Lower leg skin (tissue), 3 donors: ENCODE data around the gene NFX1.
"Not testable (repeated sequence)": the region's sequence is repeated elsewhere in the genome, so short reads cannot be mapped to it uniquely, and the experiment has no call there.

Experiments used
- POLR2A ChIP-seq, 2 donors: fragments of 450-650 bp; IDR thresholded peaks; one replicate each; pipeline ENCODE4 v1.6.1; 2016 to 2017; ENCODE audit warnings: antibody characterized with exemption in 2 of 2, mild to moderate bottlenecking in 1 of 2, moderate library complexity in 1 of 2
- TF ChIP-seq, protein P1 (sequence below), 3 donors: fragments of 450-650 bp; IDR thresholded peaks; one replicate each; pipeline ENCODE4 v1.5.1; 2016; ENCODE audit warnings: antibody characterized with exemption in 3 of 3, mild to moderate bottlenecking in 3 of 3, moderate library complexity in 2 of 3

DNA sequence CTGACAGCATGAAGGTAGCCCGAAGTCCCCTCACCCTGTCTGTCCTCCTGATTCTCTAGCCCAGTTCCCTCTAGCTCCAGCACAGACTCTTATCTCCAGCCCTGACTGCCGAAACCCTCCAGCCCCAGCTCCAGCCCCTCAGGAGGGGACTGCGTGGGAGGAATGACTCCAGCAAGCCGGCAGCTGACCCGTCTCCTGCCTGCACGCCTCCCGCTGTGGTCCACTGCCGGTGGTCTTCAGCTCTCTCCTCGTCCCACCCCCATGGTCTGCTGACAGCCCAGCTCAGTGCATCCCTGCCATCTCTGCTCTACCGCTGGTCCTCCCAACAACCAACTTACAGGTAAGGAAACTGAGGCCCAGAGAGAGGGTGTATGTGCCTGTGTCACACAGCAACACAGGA, 111.5 kb downstream of the NFX1 start:
- TF ChIP-seq, protein P1, sequence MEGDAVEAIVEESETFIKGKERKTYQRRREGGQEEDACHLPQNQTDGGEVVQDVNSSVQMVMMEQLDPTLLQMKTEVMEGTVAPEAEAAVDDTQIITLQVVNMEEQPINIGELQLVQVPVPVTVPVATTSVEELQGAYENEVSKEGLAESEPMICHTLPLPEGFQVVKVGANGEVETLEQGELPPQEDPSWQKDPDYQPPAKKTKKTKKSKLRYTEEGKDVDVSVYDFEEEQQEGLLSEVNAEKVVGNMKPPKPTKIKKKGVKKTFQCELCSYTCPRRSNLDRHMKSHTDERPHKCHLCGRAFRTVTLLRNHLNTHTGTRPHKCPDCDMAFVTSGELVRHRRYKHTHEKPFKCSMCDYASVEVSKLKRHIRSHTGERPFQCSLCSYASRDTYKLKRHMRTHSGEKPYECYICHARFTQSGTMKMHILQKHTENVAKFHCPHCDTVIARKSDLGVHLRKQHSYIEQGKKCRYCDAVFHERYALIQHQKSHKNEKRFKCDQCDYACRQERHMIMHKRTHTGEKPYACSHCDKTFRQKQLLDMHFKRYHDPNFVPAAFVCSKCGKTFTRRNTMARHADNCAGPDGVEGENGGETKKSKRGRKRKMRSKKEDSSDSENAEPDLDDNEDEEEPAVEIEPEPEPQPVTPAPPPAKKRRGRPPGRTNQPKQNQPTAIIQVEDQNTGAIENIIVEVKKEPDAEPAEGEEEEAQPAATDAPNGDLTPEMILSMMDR (IDR thresholded peaks at IDR 0.05): not testable (repeated sequence)
- not testable (repeated sequence) for TF ChIP-seq POLR2A (IDR thresholded peaks at IDR 0.05)
